ENCODE measurements around the gene CADM1.

CADM1 gene

GRCh38 chr11:115515647-115516395, 11.6 kb upstream of the CADM1 start:
- no peaks in the 10 kb centered on the region for H3K9me3 ChIP-seq (ENCODE audit: control insufficient read depth, low read length)
- H3K27ac ChIP-seq (ENCODE audit: insufficient read depth, low read depth, low read length, poor library complexity, severe bottlenecking) = no peak overlapping the region
- H3K4me1 ChIP-seq (ENCODE audit: control insufficient read depth, insufficient read depth, low read length) = no peaks in the 10 kb centered on the region
- H3K4me3 ChIP-seq (ENCODE audit: insufficient read depth, low read depth, low read length) = no peak overlapping the region
- 73 to 81% methylated on average over 5 to 6 of the region's 6 CpGs for WGBS, 2 experiments
- H3K27me3 ChIP-seq (ENCODE audit: control insufficient read depth, insufficient read depth, low read length, poor library complexity, severe bottlenecking) = no peaks in the 10 kb centered on the region
- H3K36me3 ChIP-seq (ENCODE audit: control insufficient read depth, insufficient read depth, low read length) = no peaks in the 10 kb centered on the region

GRCh38 chr11:115506954-115507675, 2.9 kb upstream of the CADM1 start:
- Histone ChIP-seq H3K9me3 (ENCODE audit: control insufficient read depth, low read length) (no peaks in the 10 kb centered on the region), H3K27ac (ENCODE audit: insufficient read depth, low read depth, low read length, poor library complexity, severe bottlenecking) (no peak overlapping the region), H3K4me3 (ENCODE audit: insufficient read depth, low read depth, low read length) (no peak overlapping the region), H3K27me3 (ENCODE audit: control insufficient read depth, insufficient read depth, low read length, poor library complexity, severe bottlenecking) (peaks cover 16% of the 10 kb centered on the region), H3K36me3 (ENCODE audit: control insufficient read depth, insufficient read depth, low read length) (no peaks in the 10 kb centered on the region), H3K4me1 (ENCODE audit: control insufficient read depth, insufficient read depth, low read length) (no peaks in the 10 kb centered on the region)
- 94 to 95% methylated on average over 9 to 10 of the region's 10 CpGs for WGBS, 2 experiments

- Histone ChIP-seq H3K9me3 (ENCODE audit: control insufficient read depth, low read length) (no peaks in the 10 kb centered on the region), H3K27ac (ENCODE audit: insufficient read depth, low read depth, low read length, poor library complexity, severe bottlenecking) (no peak overlapping the region), H3K27me3 (ENCODE audit: control insufficient read depth, insufficient read depth, low read length, poor library complexity, severe bottlenecking) (peaks cover 35% of the 10 kb centered on the region), H3K36me3 (ENCODE audit: control insufficient read depth, insufficient read depth, low read length) (no peaks in the 10 kb centered on the region), H3K4me1 (ENCODE audit: control insufficient read depth, insufficient read depth, low read length) (peaks cover 12% of the 10 kb centered on the region), H3K4me3 (ENCODE audit: insufficient read depth, low read depth, low read length) (peak overlapping the region; percentile 62)
- 1 to 3% methylated on average over 8 to 10 of the region's 10 CpGs for WGBS, 2 experiments
Observed at GRCh38 chr11:115505175-115505574, 960 bp upstream of the CADM1 start.

- H3K36me3 ChIP-seq (ENCODE audit: control insufficient read depth, insufficient read depth, low read length) = no peaks in the 10 kb centered on the region
- H3K9me3 ChIP-seq (ENCODE audit: control insufficient read depth, low read length) = no peaks in the 10 kb centered on the region
- peaks cover 39% of the 10 kb centered on the region for H3K27me3 ChIP-seq (ENCODE audit: control insufficient read depth, insufficient read depth, low read length, poor library complexity, severe bottlenecking)
- H3K4me1 ChIP-seq (ENCODE audit: control insufficient read depth, insufficient read depth, low read length) = peaks cover 12% of the 10 kb centered on the region
- WGBS, 2 experiments = 0% methylated on average over 11 to 15 of the region's 15 CpGs
- peak overlapping the region; percentile 41 for H3K27ac ChIP-seq (ENCODE audit: insufficient read depth, low read depth, low read length, poor library complexity, severe bottlenecking)
- peak overlapping the region; percentile 62 for H3K4me3 ChIP-seq (ENCODE audit: insufficient read depth, low read depth, low read length)
Observed at GRCh38 chr11:115503886-115504275, 334 bp downstream of the CADM1 start.

- Histone ChIP-seq H3K27me3 (ENCODE audit: control insufficient read depth, insufficient read depth, low read length, poor library complexity, severe bottlenecking) (peaks cover 39% of the 10 kb centered on the region), H3K9me3 (ENCODE audit: control insufficient read depth, low read length) (no peaks in the 10 kb centered on the region), H3K4me1 (ENCODE audit: control insufficient read depth, insufficient read depth, low read length) (peaks cover 12% of the 10 kb centered on the region), H3K36me3 (ENCODE audit: control insufficient read depth, insufficient read depth, low read length) (no peaks in the 10 kb centered on the region), H3K27ac (ENCODE audit: insufficient read depth, low read depth, low read length, poor library complexity, severe bottlenecking) (no peak overlapping the region), H3K4me3 (ENCODE audit: insufficient read depth, low read depth, low read length) (peak overlapping the region; percentile 62)
- WGBS, 2 experiments = 0% methylated on average over 77 of the region's 77 CpGs
Observed at GRCh38 chr11:115503083-115503885, 931 bp downstream of the CADM1 start.

GRCh38 chr11:115502636-115503082, 1.6 kb downstream of the CADM1 start:
- peaks cover 39% of the 10 kb centered on the region for H3K27me3 ChIP-seq (ENCODE audit: control insufficient read depth, insufficient read depth, low read length, poor library complexity, severe bottlenecking)
- no peak overlapping the region for H3K27ac ChIP-seq (ENCODE audit: insufficient read depth, low read depth, low read length, poor library complexity, severe bottlenecking)
- 0% methylated on average over 30 of the region's 30 CpGs for WGBS, 2 experiments
- no peaks in the 10 kb centered on the region for H3K9me3 ChIP-seq (ENCODE audit: control insufficient read depth, low read length)
- H3K4me1 ChIP-seq (ENCODE audit: control insufficient read depth, insufficient read depth, low read length) = peaks cover 12% of the 10 kb centered on the region
- H3K36me3 ChIP-seq (ENCODE audit: control insufficient read depth, insufficient read depth, low read length) = no peaks in the 10 kb centered on the region
- H3K4me3 ChIP-seq (ENCODE audit: insufficient read depth, low read depth, low read length) = peak overlapping the region; percentile 62

GRCh38 chr11:115501893-115502589, 2.2 kb downstream of the CADM1 start:
- Histone ChIP-seq H3K4me3 (ENCODE audit: insufficient read depth, low read depth, low read length) (peak overlapping the region; percentile 62), H3K9me3 (ENCODE audit: control insufficient read depth, low read length) (no peaks in the 10 kb centered on the region), H3K27ac (ENCODE audit: insufficient read depth, low read depth, low read length, poor library complexity, severe bottlenecking) (no peak overlapping the region), H3K27me3 (ENCODE audit: control insufficient read depth, insufficient read depth, low read length, poor library complexity, severe bottlenecking) (peaks cover 35% of the 10 kb centered on the region), H3K4me1 (ENCODE audit: control insufficient read depth, insufficient read depth, low read length) (peaks cover 12% of the 10 kb centered on the region), H3K36me3 (ENCODE audit: control insufficient read depth, insufficient read depth, low read length) (no peaks in the 10 kb centered on the region)
- WGBS, 2 experiments = 2 to 3% methylated on average over 21 of the region's 22 CpGs

GRCh38 chr11:115501502-115501892, 2.7 kb downstream of the CADM1 start:
- peak overlapping the region; percentile 18 for H3K4me3 ChIP-seq (ENCODE audit: insufficient read depth, low read depth, low read length)
- no peak overlapping the region for H3K27ac ChIP-seq (ENCODE audit: insufficient read depth, low read depth, low read length, poor library complexity, severe bottlenecking)
- 38 to 42% methylated on average over 7 of the region's 8 CpGs for WGBS, 2 experiments

GRCh38 chr11:115500547-115501501, 3.4 kb downstream of the CADM1 start:
- Histone ChIP-seq H3K27me3 (ENCODE audit: control insufficient read depth, insufficient read depth, low read length, poor library complexity, severe bottlenecking) (peaks cover 29% of the 10 kb centered on the region), H3K4me3 (ENCODE audit: insufficient read depth, low read depth, low read length) (peak overlapping the region; percentile 16), H3K9me3 (ENCODE audit: control insufficient read depth, low read length) (no peaks in the 10 kb centered on the region), H3K4me1 (ENCODE audit: control insufficient read depth, insufficient read depth, low read length) (peaks cover 12% of the 10 kb centered on the region), H3K27ac (ENCODE audit: insufficient read depth, low read depth, low read length, poor library complexity, severe bottlenecking) (no peak overlapping the region), H3K36me3 (ENCODE audit: control insufficient read depth, insufficient read depth, low read length) (no peaks in the 10 kb centered on the region)
- 37% methylated on average over 14 of the region's 14 CpGs for WGBS, 2 experiments

More at GRCh38 chr11:115501502-115501892, 2.7 kb downstream of the CADM1 start:
- Histone ChIP-seq H3K36me3 (ENCODE audit: control insufficient read depth, insufficient read depth, low read length) (no peaks in the 10 kb centered on the region), H3K27me3 (ENCODE audit: control insufficient read depth, insufficient read depth, low read length, poor library complexity, severe bottlenecking) (peaks cover 32% of the 10 kb centered on the region), H3K9me3 (ENCODE audit: control insufficient read depth, low read length) (no peaks in the 10 kb centered on the region), H3K4me1 (ENCODE audit: control insufficient read depth, insufficient read depth, low read length) (peaks cover 12% of the 10 kb centered on the region)
